Measurements from ENCODE around the gene TRIO. TPM values are rescaled to one million over a fixed set of nuclear protein-coding genes. Genes with fewer than 3 reads are reported as not detected.

TRIO gene
- total RNA-seq, 1 experiment from 2014 or later = 99.8 TPM

GRCh38 chr5:14228219-14228618, 85.1 kb downstream of the TRIO start:
- Histone ChIP-seq H3K9me3 (ENCODE audit: low read depth, low read length, poor library complexity, severe bottlenecking) (no peaks in the 10 kb centered on the region), H3K4me1 (ENCODE audit: insufficient read depth, low read length, poor library complexity, severe bottlenecking) (peaks cover 17% of the 10 kb centered on the region), H3K27ac (ENCODE audit: low read depth, low read length, poor library complexity, severe bottlenecking) (no peak overlapping the region), H3K27me3 (replicated peaks; ENCODE audit: insufficient read depth, low read depth, low read length, poor library complexity) (no peaks in the 10 kb centered on the region), H3K4me3 (ENCODE audit: low read depth, low read length, poor library complexity, severe bottlenecking) (no peak overlapping the region), H3K36me3 (ENCODE audit: insufficient read depth, low read length, poor library complexity, severe bottlenecking) (no peaks in the 10 kb centered on the region)
- BruUV-seq (replicated peaks) = no TSS peak
- intact Hi-C loops (cut with micrococcal nuclease; ENCODE audit: unreplicated experiment) = no loop called here
- POLR2A ChIA-PET (ENCODE audit: low non-redundant PET) = no interaction called here
- CTCF ChIA-PET = no interaction called here
- TF ChIP-seq CTCF (conservative IDR thresholded peaks at IDR 0.05; ENCODE audit: low read depth, low read length) (no peak), EZH2 (IDR thresholded peaks at IDR 0.05; ENCODE audit: borderline replicate concordance, low read depth, low read length, poor library complexity, severe bottlenecking) (no peak)
- no peak for DNase-seq (ENCODE audit: low spot score)

- TF ChIP-seq CTCF (conservative IDR thresholded peaks at IDR 0.05; ENCODE audit: low read depth, low read length) (no peak), EZH2 (IDR thresholded peaks at IDR 0.05; ENCODE audit: borderline replicate concordance, low read depth, low read length, poor library complexity, severe bottlenecking) (no peak)
- Histone ChIP-seq H3K4me3 (ENCODE audit: low read depth, low read length, poor library complexity, severe bottlenecking) (no peak overlapping the region), H3K36me3 (ENCODE audit: insufficient read depth, low read length, poor library complexity, severe bottlenecking) (no peaks in the 10 kb centered on the region), H3K27me3 (replicated peaks; ENCODE audit: insufficient read depth, low read depth, low read length, poor library complexity) (no peaks in the 10 kb centered on the region), H3K9me3 (ENCODE audit: low read depth, low read length, poor library complexity, severe bottlenecking) (no peaks in the 10 kb centered on the region), H3K27ac (ENCODE audit: low read depth, low read length, poor library complexity, severe bottlenecking) (no peak overlapping the region), H3K4me1 (ENCODE audit: insufficient read depth, low read length, poor library complexity, severe bottlenecking) (peaks cover 11% of the 10 kb centered on the region)
- no TSS peak for BruUV-seq (replicated peaks)
- CTCF ChIA-PET = no interaction called here
- POLR2A ChIA-PET (ENCODE audit: low non-redundant PET) = no interaction called here
- no peak for DNase-seq (ENCODE audit: low spot score)
- intact Hi-C loops (cut with micrococcal nuclease; ENCODE audit: unreplicated experiment) = no loop called here
Observed at GRCh38 chr5:14229181-14229580, 86.0 kb downstream of the TRIO start.

- Histone ChIP-seq H3K27me3 (replicated peaks; ENCODE audit: insufficient read depth, low read depth, low read length, poor library complexity) (no peaks in the 10 kb centered on the region), H3K9me3 (ENCODE audit: low read depth, low read length, poor library complexity, severe bottlenecking) (no peaks in the 10 kb centered on the region), H3K27ac (ENCODE audit: low read depth, low read length, poor library complexity, severe bottlenecking) (no peak overlapping the region), H3K36me3 (ENCODE audit: insufficient read depth, low read length, poor library complexity, severe bottlenecking) (no peaks in the 10 kb centered on the region), H3K4me1 (ENCODE audit: insufficient read depth, low read length, poor library complexity, severe bottlenecking) (peaks cover 11% of the 10 kb centered on the region), H3K4me3 (ENCODE audit: low read depth, low read length, poor library complexity, severe bottlenecking) (no peak overlapping the region)
- DNase-seq (ENCODE audit: low spot score) = no peak
- BruUV-seq (replicated peaks) = no TSS peak
- ChIA-PET POLR2A (ENCODE audit: low non-redundant PET) (no interaction called here), CTCF (no interaction called here)
- TF ChIP-seq CTCF (conservative IDR thresholded peaks at IDR 0.05; ENCODE audit: low read depth, low read length) = no peak
- no peak for TF ChIP-seq EZH2 (IDR thresholded peaks at IDR 0.05; ENCODE audit: borderline replicate concordance, low read depth, low read length, poor library complexity, severe bottlenecking)
- intact Hi-C loops (cut with micrococcal nuclease; ENCODE audit: unreplicated experiment) = no loop called here
Observed at GRCh38 chr5:14229734-14230133, 86.6 kb downstream of the TRIO start.

Measured in A673 (cell line).